H1 (cell line): ENCODE data around the gene ATOH8. TPM values are rescaled to one million over a fixed set of nuclear protein-coding genes. Genes with fewer than 3 reads are reported as not detected.

Experiments
- CTCF ChIA-PET: fragments of 300-600 bp; sonication (Branson Sonifier 250); formaldehyde crosslinking; loops from one replicate; lab custom pipeline; 2021; ENCODE audit not compliant: partially characterized antibody; lab: Charles Lee
- POLR2A ChIA-PET: fragments of 300-600 bp; sonication (Branson Sonifier 250); formaldehyde crosslinking; loops from one replicate; lab custom pipeline; 2021; ENCODE audit warnings: inconsistent platforms; ENCODE audit not compliant: partially characterized antibody; lab: Charles Lee
- DNase-seq, 2 experiments: peaks; one replicate each; pipeline versions ENCODE4 v3.0.0 to v3.0.0-alpha.2; 2010 to 2022; ENCODE audit warnings: low spot score in 2 of 2, low read depth in 1 of 2, mixed read lengths in 1 of 2
- FAIRE-seq: peaks from 2 replicates; lab custom pipeline; 2011; peaks lifted over from hg19 to GRCh38; lab: Jason Lieb, UNC
- H2AFZ ChIP-seq: 2 replicates; pipeline ENCODE4 v1.8.1; 2012; ENCODE audit warnings: low read length, inconsistent platforms
- H2AK5ac ChIP-seq: 2 replicates; pipeline ENCODE4 v1.6.1; 2013; ENCODE audit warnings: low read depth, low read length
- H2BK120ac ChIP-seq: replicated peaks from 2 replicates; pipeline ENCODE3; 2013; ENCODE audit warnings: low read depth, low read length, inconsistent platforms
- H2BK12ac ChIP-seq: 2 replicates; pipeline ENCODE4 v1.6.1; 2013; ENCODE audit warnings: low read depth, low read length
- H2BK15ac ChIP-seq: 2 replicates; pipeline ENCODE4 v1.6.1; 2013; ENCODE audit warnings: low read length
- H2BK20ac ChIP-seq: 2 replicates; pipeline ENCODE4 v1.6.1; 2013; ENCODE audit warnings: low read length
- H2BK5ac ChIP-seq: 2 replicates; pipeline ENCODE4 v1.6.1; 2013; ENCODE audit warnings: low read depth, low read length
- H3K14ac ChIP-seq: 2 replicates; pipeline ENCODE4 v1.6.1; 2013; ENCODE audit warnings: inconsistent platforms; ENCODE audit not compliant: insufficient read length
- H3K18ac ChIP-seq: 2 replicates; pipeline ENCODE4 v1.6.1; 2013; ENCODE audit warnings: low read length; ENCODE audit errors: extremely low read depth
- H3K23ac ChIP-seq: 2 replicates; pipeline ENCODE4 v1.6.1; 2013; ENCODE audit warnings: inconsistent platforms; ENCODE audit not compliant: insufficient read length
- H3K23me2 ChIP-seq: 2 replicates; pipeline ENCODE4 v1.6.1; 2013; ENCODE audit warnings: low read depth, low read length
- H3K27ac ChIP-seq: 2 replicates; pipeline ENCODE4 v1.6.1; 2011; ENCODE audit warnings: low read depth, low read length, inconsistent platforms
- H3K27me3 ChIP-seq, 4 experiments: replicated peaks in 1 of 4; 1 replicate in 1 of 4; 2 replicates in 3 of 4; pipeline versions ENCODE4 v1.6.1 to v1.8.1; 2011 to 2013; ENCODE audit warnings: low read length in 3 of 4, mild to moderate bottlenecking in 3 of 4, inconsistent platforms in 2 of 4, mixed read lengths in 2 of 4, moderate library complexity in 1 of 4; ENCODE audit not compliant: control insufficient read depth in 3 of 4, insufficient read depth in 3 of 4; ENCODE audit errors: extremely low read depth in 1 of 4
- H3K36me3 ChIP-seq, 4 experiments: 2 replicates each; pipeline versions ENCODE4 v1.6.1 to v1.8.1; 2011 to 2013; ENCODE audit warnings: mild to moderate bottlenecking in 4 of 4, low read length in 3 of 4, moderate library complexity in 2 of 4, control low read depth in 1 of 4, inconsistent platforms in 1 of 4; ENCODE audit not compliant: insufficient read depth in 4 of 4, control insufficient read depth in 2 of 4
- H3K4ac ChIP-seq: replicated peaks from 2 replicates; pipeline ENCODE3; 2013; ENCODE audit warnings: low read length, low read depth, mixed read lengths, inconsistent platforms; ENCODE audit not compliant: insufficient read length
- H3K4me1 ChIP-seq, 4 experiments: replicated peaks in 1 of 4; 1 replicate in 1 of 4; 2 replicates in 3 of 4; pipeline versions ENCODE4 v1.6.1 to v1.8.1; 2011 to 2013; ENCODE audit warnings: low read length in 3 of 4, inconsistent platforms in 2 of 4, mixed read lengths in 1 of 4; ENCODE audit not compliant: insufficient read depth in 4 of 4, control insufficient read depth in 3 of 4
- H3K4me2 ChIP-seq, 2 experiments: 2 replicates each; pipeline versions ENCODE4 v1.6.1 to v1.8.1; 2011 to 2013; ENCODE audit warnings: low read depth in 2 of 2, low read length in 2 of 2, control low read depth in 1 of 2, inconsistent platforms in 1 of 2, mild to moderate bottlenecking in 1 of 2; ENCODE audit not compliant: insufficient read depth in 1 of 2
- H3K4me3 ChIP-seq, 4 experiments: fragments of 200-600, 300-600 bp in 1 of 4; sonication (generic), shearing (Covaris generic), sonication (Bioruptor Twin) in 1 of 4; 2 replicates each; pipeline versions ENCODE4 v1.5.1 to v1.8.1; 2011 to 2016; ENCODE audit warnings: low read length in 4 of 4, low read depth in 3 of 4, control low read depth in 2 of 4, inconsistent platforms in 2 of 4, mild to moderate bottlenecking in 2 of 4, mixed read lengths in 1 of 4, moderate library complexity in 1 of 4; ENCODE audit not compliant: insufficient read depth in 2 of 4; ENCODE audit errors: extremely low read depth in 1 of 4
- H3K56ac ChIP-seq: replicated peaks from 2 replicates; pipeline ENCODE3; 2013; ENCODE audit warnings: low read depth, mild to moderate bottlenecking, mixed read lengths, low read length, inconsistent platforms; ENCODE audit not compliant: insufficient read length
- H3K79me1 ChIP-seq: 2 replicates; pipeline ENCODE4 v1.6.1; 2013; ENCODE audit warnings: low read depth, low read length, control low read depth
- H3K79me2 ChIP-seq, 2 experiments: 2 replicates each; pipeline versions ENCODE4 v1.6.1 to v1.8.1; 2012 to 2013; ENCODE audit warnings: low read length in 2 of 2, mild to moderate bottlenecking in 2 of 2, inconsistent platforms in 1 of 2; ENCODE audit not compliant: insufficient read depth in 2 of 2, control insufficient read depth in 1 of 2
- H3K9ac ChIP-seq, 4 experiments: replicated peaks in 1 of 4; 1 replicate in 1 of 4; 2 replicates in 3 of 4; pipeline versions ENCODE4 v1.6.1 to v1.8.1; 2011 to 2013; ENCODE audit warnings: low read depth in 3 of 4, low read length in 3 of 4, control low read depth in 2 of 4, mild to moderate bottlenecking in 2 of 4, moderate library complexity in 2 of 4, inconsistent platforms in 1 of 4; ENCODE audit errors: extremely low read depth in 1 of 4
- H3K9me3 ChIP-seq, 2 experiments: 2 replicates each; pipeline versions ENCODE4 v1.6.1 to v1.8.1; 2012 to 2013; ENCODE audit warnings: mild to moderate bottlenecking in 2 of 2, moderate library complexity in 2 of 2, control low read depth in 1 of 2, inconsistent platforms in 1 of 2, low read depth in 1 of 2, low read length in 1 of 2, mixed read lengths in 1 of 2; ENCODE audit not compliant: insufficient read depth in 2 of 2
- H4K20me1 ChIP-seq, 2 experiments: replicated peaks in 1 of 2; 2 replicates each; pipeline versions ENCODE3 to v1.8.1; 2011 to 2013; ENCODE audit warnings: inconsistent platforms in 2 of 2, low read length in 2 of 2, mild to moderate bottlenecking in 1 of 2; ENCODE audit not compliant: insufficient read depth in 2 of 2, control insufficient read depth in 1 of 2
- H4K5ac ChIP-seq: 2 replicates; pipeline ENCODE4 v1.6.1; 2013; ENCODE audit warnings: low read length, low read depth, mixed read lengths, inconsistent platforms; ENCODE audit not compliant: insufficient read length
- H4K8ac ChIP-seq: 2 replicates; pipeline ENCODE4 v1.8.0; 2013; ENCODE audit warnings: mild to moderate bottlenecking, moderate library complexity, low read length, inconsistent platforms; ENCODE audit not compliant: insufficient read depth; ENCODE audit errors: extremely low read depth
- H4K91ac ChIP-seq: replicated peaks from 2 replicates; pipeline ENCODE3; 2013; ENCODE audit warnings: low read length, mixed read lengths, inconsistent platforms; ENCODE audit not compliant: insufficient read length
- ATF2 ChIP-seq: IDR thresholded peaks from 2 replicates; pipeline ENCODE4 v1.6.1; 2012; ENCODE audit warnings: low read length, inconsistent platforms
- BACH1 ChIP-seq: IDR thresholded peaks from 2 replicates; pipeline ENCODE4 v1.6.1; 2012; ENCODE audit warnings: low read length, improper control_type of control experiment
- EGR1 ChIP-seq: IDR thresholded peaks from 2 replicates; pipeline ENCODE4 v1.6.1; 2011; ENCODE audit warnings: low read depth, low read length, borderline replicate concordance
- FOSL1 ChIP-seq: IDR thresholded peaks from 2 replicates; pipeline ENCODE4 v1.6.1; 2011; ENCODE audit warnings: mild to moderate bottlenecking, low read depth, low read length, moderate library complexity; ENCODE audit not compliant: insufficient read depth
- GABPA ChIP-seq: IDR thresholded peaks from 2 replicates; pipeline ENCODE4 v1.6.1; 2011; ENCODE audit warnings: mild to moderate bottlenecking, low read length, moderate library complexity, borderline replicate concordance; ENCODE audit not compliant: insufficient read depth
- HDAC2 ChIP-seq, 2 experiments: fragments of 300-600 bp in 1 of 2; sonication (generic) in 1 of 2; IDR thresholded peaks; 2 replicates each; pipeline ENCODE4 v1.6.1; 2011 to 2012; ENCODE audit warnings: low read depth in 2 of 2, low read length in 2 of 2, mild to moderate bottlenecking in 2 of 2, moderate library complexity in 2 of 2, borderline replicate concordance in 1 of 2, inconsistent platforms in 1 of 2
- POLR2AphosphoS5 ChIP-seq: IDR thresholded peaks from 2 replicates; pipeline ENCODE4 v1.6.1; 2011; ENCODE audit warnings: low read depth, low read length
- RAD21 ChIP-seq, 2 experiments: IDR thresholded peaks in 1 of 2; conservative IDR thresholded peaks in 1 of 2; 2 replicates each; pipeline ENCODE4 v1.6.1; 2011; ENCODE audit warnings: low read depth in 2 of 2, low read length in 2 of 2, improper control_type of control experiment in 1 of 2, inconsistent platforms in 1 of 2, mild to moderate bottlenecking in 1 of 2, moderate library complexity in 1 of 2
- TCF12 ChIP-seq: IDR thresholded peaks from 2 replicates; pipeline ENCODE4 v1.6.1; 2011; ENCODE audit warnings: low read depth, mild to moderate bottlenecking, low read length
- WGBS, 2 experiments: shearing (Covaris generic) in 1 of 2; methylation state at CpG; one replicate each; pipeline versions ENCODE4 v1.1.6 to v1.1.7; 2013 to 2015; ENCODE audit warnings: low lambda C conversion rate in 2 of 2, mixed read lengths in 2 of 2, inconsistent platforms in 1 of 2, low coverage in 1 of 2, missing lambda C conversion rate in 1 of 2; ENCODE audit not compliant: insufficient replicate concordance in 2 of 2, insufficient coverage in 1 of 2, insufficient read length in 1 of 2; ENCODE audit errors: extremely low coverage in 1 of 2, missing lambda C conversion rate in 1 of 2; 5-methylcytosine and 5-hydroxymethylcytosine counted together
- polyA plus RNA-seq, 7 experiments: library from polyadenylated mRNA; depleted of rRNA in 3 of 7; stranded (reverse) in 5 of 7; unstranded in 2 of 7; fragments of >200 nt in 5 of 7; fragments of 200-250 nt in 2 of 7; gene quantifications; 1 replicate in 5 of 7; 2 replicates in 1 of 7; 4 replicates in 1 of 7; pipeline versions ENCODE4 v1.2.1 to v1.2.3, GENCODE V29; 2011 to 2013; ENCODE audit warnings: missing spikeins in 2 of 7, mixed read lengths in 2 of 7
- total RNA-seq: library from RNA; stranded (reverse); fragmentation: NEBNext Ultra II Directional; extraction: Animal tissue kit (Norgen Biotek cat#: 25700); gene quantifications from 2 replicates; pipeline ENCODE4 v1.2.1, GENCODE V29; 2021

Gene ATOH8
- total and polyA plus RNA-seq, 2 of the 8 experiments (the other 6 are each of a cell fraction or from before 2014, with no cell fraction given) = 0.50 to 0.53 TPM

DNA sequence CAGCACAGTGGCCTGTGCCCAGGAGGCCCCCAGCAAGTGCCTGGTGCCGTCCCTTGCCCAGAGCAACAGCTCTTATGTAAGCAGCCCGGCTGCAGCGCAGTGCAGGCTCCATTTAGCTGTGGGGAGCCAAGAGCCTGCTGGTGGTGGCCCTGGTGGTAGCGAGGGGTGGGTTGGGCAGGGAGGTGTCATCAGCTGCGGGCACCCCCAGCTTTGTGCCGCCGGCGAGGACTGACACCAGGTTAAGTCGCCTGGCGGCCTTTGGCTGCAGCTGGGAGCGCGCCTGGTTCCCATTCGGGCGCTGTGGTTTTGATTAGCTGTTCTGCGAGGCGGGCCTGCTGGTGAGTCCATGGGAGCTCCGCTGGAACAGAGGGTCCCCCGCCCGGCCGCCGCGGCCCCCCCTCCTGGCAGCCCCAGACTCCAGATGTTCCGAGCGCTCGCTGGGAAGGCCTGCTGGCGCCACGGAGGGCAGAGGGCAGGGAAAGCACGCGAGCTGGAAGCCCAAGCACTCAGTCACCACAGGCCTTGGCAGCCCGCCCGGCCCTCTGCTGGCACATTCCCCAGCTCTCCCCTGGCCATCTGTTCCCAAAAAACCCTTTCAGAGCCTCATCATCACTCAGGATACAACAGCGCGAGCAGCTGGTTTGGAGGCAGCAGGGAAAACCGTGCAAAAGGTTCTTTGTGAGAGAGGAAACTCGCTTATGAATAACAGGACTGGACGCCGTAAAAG lies 18.4 kb downstream of the ATOH8 start:
- H3K9me3 ChIP-seq = no peaks in the 10 kb centered on the region
- no peak overlapping the region for H3K4ac ChIP-seq
- H3K79me1 ChIP-seq = no peaks in the 10 kb centered on the region
- peaks cover 0 to 27% (median 17%) of the 10 kb centered on the region in 4 experiments; a peak in 6 of 7 replicates for H3K27me3 ChIP-seq
- 34% methylated on average over 26 of the region's 37 CpGs; no CpG with 5 or more reads in 1 of the 2 experiments for WGBS, 2 experiments
- H4K20me1 ChIP-seq = no peaks in the 10 kb centered on the region
- DNase-seq = peak in 1 of 2 experiments; percentile 66
- no peak overlapping the region for H2BK15ac ChIP-seq
- no peak overlapping the region for H3K27ac ChIP-seq
- no peak overlapping the region for H2AK5ac ChIP-seq
- H3K4me1 ChIP-seq = peaks cover 0 to 39% (median 26%) of the 10 kb centered on the region in 4 experiments; a peak in 6 of 7 replicates
- no peak overlapping the region; the same call in 1 of the 2 replicates for H2BK5ac ChIP-seq
- H4K91ac ChIP-seq = no peak overlapping the region
- peak overlapping the region in 2 of 4 experiments; percentile 5 to 7; a peak in 2 of 8 replicates for H3K4me3 ChIP-seq
- no peaks in the 10 kb centered on the region for H3K36me3 ChIP-seq
- no peak overlapping the region for H3K56ac ChIP-seq
- H4K8ac ChIP-seq = no peak overlapping the region
- H3K9ac ChIP-seq = no peak overlapping the region
- H2AFZ ChIP-seq = no peak overlapping the region
- no peak overlapping the region for H3K23ac ChIP-seq
- H3K14ac ChIP-seq = no peak overlapping the region
- peak overlapping the region; percentile 36 to 44; a peak in 3 of 4 replicates for H3K4me2 ChIP-seq
- H2BK120ac ChIP-seq = no peak overlapping the region
- FAIRE-seq = no peak
- no peak overlapping the region for H2BK20ac ChIP-seq
- H3K18ac ChIP-seq = no peak overlapping the region; the same call in 1 of the 2 replicates
- no peaks in the 10 kb centered on the region for H3K23me2 ChIP-seq
- H4K5ac ChIP-seq = no peak overlapping the region
- ChIA-PET POLR2A (interaction anchor here (0.8 to 3.0 kb wide), 5 partner anchors 9 to 31 kb away, joined by 3 to 7 read pairs (median 4); no protein-coding TSS in a partner anchor), CTCF (interaction anchor here (0.6 to 47.8 kb wide), 11 partner anchors 2 to 94 kb away, joined by 3 to 986 read pairs (median 8); partner anchors contain the start of gene ATOH8)
- no peak overlapping the region for H2BK12ac ChIP-seq
- H3K79me2 ChIP-seq = no peaks in the 10 kb centered on the region
- TF ChIP-seq POLR2AphosphoS5 (no peak), BACH1 (no peak), ATF2 (no peak), FOSL1 (no peak), TCF12 (0 out of 2 replicates have a peak, but pooled peaks have one; percentile 30), RAD21 (IDR thresholded peaks at IDR 0.05 in 1 of 2, conservative IDR thresholded peaks at IDR 0.05 in 1 of 2; ENCODE audit: low read depth in 2 of 2, low read length in 2 of 2) (peak in 1 of 2 experiments; percentile 4; a peak in 2 of 4 replicates), GABPA (no peak), HDAC2 (IDR thresholded peaks at IDR 0.05; ENCODE audit: borderline replicate concordance in 1 of 2, low read depth in 2 of 2, low read length in 2 of 2) (no peak), EGR1 (no peak)
